ENCODE results near the gene PABPC1L. TPM values are rescaled to one million over a fixed set of nuclear protein-coding genes. Genes with fewer than 3 reads are reported as not detected.

PABPC1L gene
- total RNA-seq, 1 donor from 2014 or later, result 45.3 TPM

GRCh38 chr20:44891826-44892225 lies 18.0 kb upstream of the PABPC1L start:
- no peaks in the 10 kb centered on the region for H3K9me3 Mint-ChIP-seq
- H3K27me3 ChIP-seq, result no peaks in the 10 kb centered on the region
- no peaks in the 10 kb centered on the region for H3K36me3 ChIP-seq
- H3K79me2 ChIP-seq (ENCODE audit: low read depth), result peaks cover 100% of the 10 kb centered on the region
- H3K27me3 Mint-ChIP-seq (ENCODE audit: insufficient read depth, low read depth), result no peaks in the 10 kb centered on the region
- H3K4me1 Mint-ChIP-seq, result peaks cover 14% of the 10 kb centered on the region
- no peak overlapping the region for H3K27ac ChIP-seq
- H3K36me3 Mint-ChIP-seq, result peaks cover 8% of the 10 kb centered on the region
- H3K4me1 ChIP-seq, result peaks cover 15% of the 10 kb centered on the region
- no peak overlapping the region for H3K4me3 ChIP-seq
- H4K20me1 ChIP-seq (ENCODE audit: low read depth), result peaks cover 98% of the 10 kb centered on the region
- no peak overlapping the region for H2AFZ ChIP-seq (replicated peaks)
- no peak overlapping the region for H3K27ac Mint-ChIP-seq
- no peaks in the 10 kb centered on the region for H3F3A ChIP-seq (ENCODE audit: low read depth)
- no peak for DNase-seq (ENCODE audit: low spot score)
- TF ChIP-seq EZH2 (IDR thresholded peaks at IDR 0.05) (no peak), CTCF (IDR thresholded peaks at IDR 0.05) (no peak), EZH2phosphoT487 (IDR thresholded peaks at IDR 0.05) (no peak)
- H3K4me3 Mint-ChIP-seq, result no peak overlapping the region
- H3K9ac ChIP-seq, result no peak overlapping the region
- no peak overlapping the region for H3K4me2 ChIP-seq
- H3K9me3 ChIP-seq (ENCODE audit: low read depth), result no peaks in the 10 kb centered on the region

- no peaks in the 10 kb centered on the region for H3K9me3 Mint-ChIP-seq
- no peak overlapping the region for H3K27ac ChIP-seq
- peaks cover 98% of the 10 kb centered on the region for H4K20me1 ChIP-seq (ENCODE audit: low read depth)
Measured at GRCh38 chr20:44894959-44895358, 14.9 kb upstream of the PABPC1L start.

GRCh38 chr20:44896583-44896982 lies 13.3 kb upstream of the PABPC1L start:
- DNase-seq (ENCODE audit: low spot score), result no peak
- H3K27ac Mint-ChIP-seq, result no peak overlapping the region
- no peaks in the 10 kb centered on the region for H3K36me3 ChIP-seq
- H3K27me3 Mint-ChIP-seq (ENCODE audit: insufficient read depth, low read depth), result no peaks in the 10 kb centered on the region
- H4K20me1 ChIP-seq (ENCODE audit: low read depth), result peaks cover 97% of the 10 kb centered on the region
- no peaks in the 10 kb centered on the region for H3K9me3 Mint-ChIP-seq
- peak overlapping the region; percentile 33 for H3K27ac ChIP-seq
- no peak overlapping the region for H3K4me3 Mint-ChIP-seq
- H3K4me3 ChIP-seq, result no peak overlapping the region
- no peak overlapping the region for H2AFZ ChIP-seq (replicated peaks)
- H3K9me3 ChIP-seq (ENCODE audit: low read depth), result no peaks in the 10 kb centered on the region
- H3F3A ChIP-seq (ENCODE audit: low read depth), result no peaks in the 10 kb centered on the region
- H3K4me1 Mint-ChIP-seq, result peaks cover 2% of the 10 kb centered on the region
- no peaks in the 10 kb centered on the region for H3K4me1 ChIP-seq
- H3K4me2 ChIP-seq, result no peak overlapping the region
- H3K79me2 ChIP-seq (ENCODE audit: low read depth), result peaks cover 99% of the 10 kb centered on the region
- H3K9ac ChIP-seq, result no peak overlapping the region
- H3K36me3 Mint-ChIP-seq, result peaks cover 13% of the 10 kb centered on the region
- TF ChIP-seq EZH2phosphoT487 (IDR thresholded peaks at IDR 0.05) (no peak), EZH2 (IDR thresholded peaks at IDR 0.05) (no peak), CTCF (IDR thresholded peaks at IDR 0.05) (no peak)
- no peaks in the 10 kb centered on the region for H3K27me3 ChIP-seq

More at GRCh38 chr20:44894959-44895358, 14.9 kb upstream of the PABPC1L start:
- Histone ChIP-seq H3K79me2 (ENCODE audit: low read depth) (peaks cover 100% of the 10 kb centered on the region), H3K4me1 (no peaks in the 10 kb centered on the region), H3K27me3 (no peaks in the 10 kb centered on the region), H3K9me3 (ENCODE audit: low read depth) (no peaks in the 10 kb centered on the region), H3F3A (ENCODE audit: low read depth) (no peaks in the 10 kb centered on the region), H3K4me2 (no peak overlapping the region), H3K36me3 (no peaks in the 10 kb centered on the region), H3K9ac (no peak overlapping the region), H3K4me3 (no peak overlapping the region), H2AFZ (replicated peaks) (no peak overlapping the region)
- TF ChIP-seq CTCF (IDR thresholded peaks at IDR 0.05) (no peak), EZH2 (IDR thresholded peaks at IDR 0.05) (no peak)
- Mint-ChIP-seq H3K4me1 (peaks cover 2% of the 10 kb centered on the region), H3K27ac (no peak overlapping the region), H3K4me3 (no peak overlapping the region), H3K27me3 (ENCODE audit: insufficient read depth, low read depth) (no peaks in the 10 kb centered on the region), H3K36me3 (peaks cover 13% of the 10 kb centered on the region)
- DNase-seq (ENCODE audit: low spot score), result no peak

Data from neural progenitor cell (in vitro differentiated cells).